ENCODE results near the gene STUB1.
A peak's percentile ranks its signal among the peaks of the same experiment; 100 is the strongest.

STUB1 gene

DNA sequence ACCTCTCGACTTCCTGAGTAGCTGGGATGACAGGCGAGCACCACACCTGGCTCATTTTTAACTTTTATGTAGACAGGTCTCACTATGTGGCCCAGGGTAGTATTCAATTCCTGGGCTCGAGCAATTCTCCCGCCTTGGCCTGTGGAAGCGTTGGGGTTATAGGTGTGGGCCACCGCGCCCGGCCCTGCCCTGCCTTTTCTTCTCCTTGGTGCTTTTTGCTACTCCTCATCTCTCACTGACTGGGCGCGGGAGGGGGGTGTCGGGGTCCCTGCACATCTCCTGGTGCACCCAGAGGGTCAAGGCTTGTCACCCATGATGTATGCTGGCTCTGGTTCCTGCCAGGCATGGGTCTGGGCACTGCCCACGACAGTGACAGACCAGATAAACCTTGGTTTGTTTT, 35.7 kb upstream of the STUB1 start:
- no peak for DNase-seq (ENCODE audit: low spot score)

DNA sequence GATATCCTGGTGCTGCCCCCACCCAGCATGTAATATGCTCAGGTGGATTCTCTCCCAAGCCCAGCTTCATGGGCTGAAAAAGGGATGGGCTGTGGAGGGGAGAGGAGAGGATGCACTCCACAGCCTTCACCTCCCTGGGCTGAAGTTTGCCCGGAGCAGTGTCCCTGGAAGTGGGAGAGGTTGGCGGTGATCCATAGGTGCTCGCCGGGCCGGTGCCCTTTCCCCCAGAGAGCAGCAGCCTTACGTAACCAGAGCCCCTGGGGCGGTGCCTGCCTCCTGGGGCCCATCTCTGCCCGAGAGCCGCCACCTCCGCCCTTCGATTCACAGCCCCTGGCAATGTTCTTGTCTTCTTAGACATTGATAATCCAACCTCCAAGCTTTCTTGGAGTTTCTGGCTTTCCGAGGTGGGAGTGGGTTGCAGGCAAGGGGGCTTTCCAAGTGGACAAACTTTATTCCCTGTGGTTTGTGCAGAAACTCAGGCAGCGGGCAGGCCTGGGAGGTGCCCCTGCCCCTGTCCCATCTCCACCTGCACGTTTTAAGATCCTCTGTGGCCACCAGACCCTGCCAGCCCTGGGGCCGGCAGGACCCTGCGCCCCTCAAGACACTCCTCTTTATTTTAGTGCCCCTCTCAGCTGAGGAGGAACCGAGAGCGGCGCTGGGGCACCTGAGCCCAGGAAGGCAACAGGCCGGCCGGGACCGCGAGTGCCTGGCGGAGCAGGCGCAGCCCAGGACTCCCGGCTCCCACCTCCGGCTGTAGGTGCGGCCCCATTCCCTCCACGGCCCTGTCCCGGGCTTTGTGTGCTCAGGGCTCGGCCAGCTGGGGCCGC, 34.1 kb upstream of the STUB1 start:
- DNase-seq (ENCODE audit: low spot score), result no peak

DNA sequence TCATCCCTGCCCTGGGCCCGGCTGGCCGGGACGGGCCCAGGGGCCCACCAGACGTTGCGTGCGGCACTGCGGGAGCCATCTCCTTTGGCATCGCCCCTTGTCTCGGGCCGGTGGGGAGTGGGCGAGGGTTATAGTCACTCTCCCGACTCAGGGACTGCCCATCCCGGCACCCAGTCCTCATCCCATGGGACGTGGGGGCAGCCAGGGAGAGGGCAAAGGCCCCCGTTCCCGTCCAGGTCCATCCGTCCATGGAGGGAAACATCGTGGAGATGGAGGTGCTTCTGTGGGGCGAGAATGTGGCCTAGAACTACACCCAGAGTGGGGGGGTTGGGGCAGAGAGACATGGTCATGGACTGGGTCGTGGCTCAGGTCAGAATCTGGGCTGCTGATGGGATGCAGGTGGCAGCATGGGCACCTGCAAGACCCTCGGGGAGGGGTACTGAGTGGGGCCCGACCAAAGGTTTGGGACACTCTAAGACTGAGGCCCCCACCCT, 33.5 kb upstream of the STUB1 start:
- DNase-seq (ENCODE audit: low spot score), result no peak

DNA sequence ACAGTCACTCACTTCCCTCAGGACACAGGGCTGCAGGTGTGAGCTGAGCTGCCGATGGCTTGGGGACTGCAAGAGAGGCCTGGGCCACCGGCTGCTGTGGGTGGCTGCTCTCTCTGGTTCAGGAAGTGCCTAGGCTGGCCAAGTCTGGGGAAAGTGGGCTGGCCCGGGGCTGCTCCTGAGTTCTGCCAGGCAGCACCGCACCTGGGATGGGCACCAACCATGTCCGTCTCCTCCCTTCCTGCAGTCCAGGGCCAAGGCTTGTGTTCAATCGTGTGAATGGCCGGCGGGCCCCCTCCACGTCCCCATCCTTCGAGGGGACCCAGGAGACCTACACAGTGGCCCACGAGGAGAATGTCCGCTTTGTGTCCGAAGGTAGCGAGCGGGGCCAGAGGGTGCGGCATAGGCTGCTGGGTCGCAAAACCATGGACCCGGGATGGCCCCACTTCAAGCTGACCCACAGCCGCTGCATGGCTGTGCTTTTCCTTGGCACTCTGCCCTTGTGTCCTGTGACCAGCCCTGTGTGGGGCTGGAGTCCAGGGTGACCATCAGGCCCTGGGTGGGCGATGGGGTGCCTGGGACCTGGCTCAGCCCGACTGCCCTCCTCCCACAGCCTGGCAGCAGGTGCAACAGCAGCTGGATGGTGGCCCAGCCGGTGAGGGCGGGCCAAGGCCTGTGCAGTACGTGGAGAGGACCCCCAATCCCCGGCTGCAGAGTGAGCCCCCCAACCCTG, 32.9 kb upstream of the STUB1 start:
- DNase-seq (ENCODE audit: low spot score), result no peak

DNA sequence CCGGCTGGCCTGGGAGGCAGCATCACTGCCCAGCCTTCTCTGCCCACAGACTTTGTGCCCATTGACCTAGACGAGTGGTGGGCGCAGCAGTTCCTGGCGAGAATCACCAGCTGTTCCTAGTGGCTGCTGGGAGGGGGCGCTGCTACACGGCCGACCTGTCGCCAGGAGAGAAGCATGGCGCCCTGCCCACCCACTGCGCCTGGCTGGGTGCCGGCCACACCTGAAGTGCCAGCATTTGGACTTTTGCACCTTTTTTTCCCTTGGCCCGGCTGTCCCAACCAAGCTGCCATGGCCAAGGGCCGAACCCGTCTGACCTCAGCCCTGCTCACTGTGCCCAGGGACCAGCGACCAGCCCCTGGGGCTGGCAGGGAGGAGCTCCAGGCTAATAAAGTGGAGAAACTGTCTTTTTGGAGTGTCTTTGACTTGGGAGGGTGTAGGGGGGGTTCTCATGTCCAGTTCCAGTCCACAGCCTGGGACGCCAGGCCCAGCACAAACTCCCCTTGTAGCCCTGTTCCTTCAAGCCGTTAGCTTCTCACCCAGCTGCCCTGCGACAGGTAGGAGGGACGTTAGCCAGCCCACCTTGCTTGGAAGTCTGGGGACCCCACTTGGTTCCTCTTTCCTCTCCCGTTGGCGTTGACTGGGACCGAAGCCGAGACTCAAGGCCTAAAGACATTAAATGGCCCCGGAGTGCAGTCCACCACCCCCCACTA, 32.0 kb upstream of the STUB1 start:
- peak; percentile 34 for DNase-seq (ENCODE audit: low spot score)

DNA sequence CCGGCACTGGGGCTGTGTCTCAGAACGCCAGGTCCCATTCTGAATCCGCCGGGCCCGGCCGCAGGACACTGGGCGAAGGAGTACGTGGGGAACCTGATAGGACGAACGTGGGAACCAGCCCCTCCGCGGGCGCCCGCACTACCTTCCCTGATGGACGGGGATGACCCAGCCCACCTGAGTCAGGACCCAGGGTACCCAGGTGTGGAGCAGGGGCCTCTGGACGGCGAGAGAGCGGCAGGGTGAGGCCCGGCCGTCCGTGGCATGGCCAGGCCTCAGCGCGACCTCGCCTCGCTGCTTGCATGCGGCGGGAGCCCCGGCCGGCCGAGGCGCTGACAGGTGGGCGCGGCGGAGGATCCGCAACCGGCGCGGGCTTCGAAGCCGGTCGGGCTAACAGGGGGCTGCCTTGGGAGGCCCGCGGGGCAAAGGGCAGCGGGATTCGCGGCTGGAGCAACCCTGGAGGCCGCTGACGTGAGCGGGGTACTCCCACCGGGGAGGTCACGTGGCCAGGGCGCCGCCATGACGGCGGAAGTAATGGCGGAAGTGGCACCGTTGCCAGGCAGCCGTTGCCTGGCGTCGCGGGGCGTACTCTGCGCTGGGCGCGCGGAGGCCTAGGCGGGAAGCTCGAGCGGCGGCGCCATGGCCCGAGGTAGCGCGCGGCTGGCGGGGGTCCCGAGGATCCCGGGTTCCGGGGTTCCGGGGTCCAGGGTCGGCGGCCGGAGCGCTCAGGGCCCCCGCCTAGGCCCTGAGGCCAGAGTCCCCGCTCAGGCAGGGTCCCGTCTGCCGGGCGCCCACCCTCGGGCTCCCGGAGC, 31.2 kb upstream of the STUB1 start, which contains the start of gene WDR90:
WDR90 (plus strand) TSS at position 585 of the 809 bp plus-strand sequence; CDS start at position 637, 52 bp downstream.
- peak; percentile 97 for DNase-seq (ENCODE audit: low spot score)

DNA sequence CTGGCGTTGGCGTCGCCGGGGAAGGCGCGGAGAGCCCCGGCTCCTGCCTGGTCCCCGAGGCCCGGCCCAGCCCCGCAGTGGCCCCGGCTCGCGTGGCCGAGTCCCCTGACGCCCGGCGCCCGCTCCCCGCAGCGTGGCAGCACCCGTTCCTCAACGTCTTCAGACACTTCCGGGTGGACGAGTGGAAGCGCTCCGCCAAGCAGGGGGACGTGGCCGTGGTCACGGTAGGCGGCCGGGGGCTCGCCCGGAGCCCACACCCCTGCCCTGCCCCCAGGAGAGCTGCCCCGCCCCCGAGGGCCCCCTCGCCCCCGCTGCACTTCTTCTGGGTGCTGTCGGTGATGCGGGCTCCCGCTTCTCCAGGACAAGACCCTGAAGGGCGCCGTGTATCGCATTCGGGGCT, 30.6 kb upstream of the STUB1 start:
- DNase-seq (ENCODE audit: low spot score), result peak; percentile 28

DNA sequence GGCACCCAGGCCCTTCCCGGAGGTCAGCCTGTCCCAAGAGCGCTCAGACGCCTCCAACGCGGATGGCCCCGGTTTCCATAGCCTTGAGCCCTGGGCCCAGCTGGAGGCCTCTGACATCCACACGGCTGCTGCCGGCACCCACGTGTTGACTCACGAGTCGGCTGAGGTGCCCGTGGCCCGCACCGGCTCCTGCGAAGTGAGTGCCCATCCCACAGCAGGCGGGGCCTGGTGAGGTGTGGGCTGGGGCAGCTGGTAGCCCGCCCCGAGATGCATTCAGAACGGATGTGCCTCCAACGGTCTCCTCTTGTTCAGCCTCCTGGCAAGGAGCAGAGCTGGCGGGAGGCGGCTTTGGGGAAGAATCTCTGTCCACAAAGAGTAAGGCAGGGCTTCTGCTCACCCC, 28.4 kb upstream of the STUB1 start:
- DNase-seq (ENCODE audit: low spot score), result no peak

DNA sequence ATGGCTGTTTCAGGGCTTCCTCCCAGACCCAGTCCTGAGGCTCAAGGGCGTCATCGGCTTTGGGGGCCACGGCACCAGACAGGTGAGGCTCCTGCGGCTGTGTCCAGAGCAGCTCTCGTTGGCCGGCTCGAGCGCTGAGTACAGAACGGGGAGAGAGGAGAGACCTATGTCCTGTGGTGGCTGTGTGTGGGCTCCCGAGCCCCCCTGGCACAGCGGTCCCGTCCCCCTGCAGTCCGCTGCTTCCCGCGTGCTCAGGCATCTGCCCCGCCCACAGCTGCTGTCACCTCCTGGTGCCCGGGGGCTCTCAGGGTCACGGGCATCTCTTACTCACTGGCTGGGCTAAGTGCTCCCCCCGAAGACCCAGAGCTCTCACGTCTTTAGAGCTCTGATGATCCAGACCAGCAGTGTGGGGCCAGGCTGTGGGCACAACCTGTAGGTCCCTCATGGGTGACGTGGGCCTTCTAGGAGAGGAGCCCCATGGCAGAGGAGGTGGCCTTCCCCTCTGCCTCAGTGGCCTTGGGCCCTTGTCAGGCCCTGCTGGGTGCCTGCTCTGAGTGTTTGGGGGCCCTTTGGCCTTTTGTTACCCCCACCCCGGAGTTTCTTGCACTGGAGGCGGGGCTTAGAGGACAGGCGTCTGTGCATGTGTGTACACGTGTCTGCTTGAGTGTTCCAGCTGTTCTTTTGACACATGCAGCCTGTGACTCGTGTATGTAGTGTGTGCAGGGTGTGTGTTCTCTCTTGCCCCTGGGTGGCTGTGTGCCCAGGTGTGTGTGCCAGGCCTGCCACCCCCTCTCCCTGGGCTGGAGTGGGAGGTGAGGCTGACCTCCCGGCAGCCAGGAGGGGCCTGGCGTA, 27.5 kb upstream of the STUB1 start:
- DNase-seq (ENCODE audit: low spot score), result no peak

DNA sequence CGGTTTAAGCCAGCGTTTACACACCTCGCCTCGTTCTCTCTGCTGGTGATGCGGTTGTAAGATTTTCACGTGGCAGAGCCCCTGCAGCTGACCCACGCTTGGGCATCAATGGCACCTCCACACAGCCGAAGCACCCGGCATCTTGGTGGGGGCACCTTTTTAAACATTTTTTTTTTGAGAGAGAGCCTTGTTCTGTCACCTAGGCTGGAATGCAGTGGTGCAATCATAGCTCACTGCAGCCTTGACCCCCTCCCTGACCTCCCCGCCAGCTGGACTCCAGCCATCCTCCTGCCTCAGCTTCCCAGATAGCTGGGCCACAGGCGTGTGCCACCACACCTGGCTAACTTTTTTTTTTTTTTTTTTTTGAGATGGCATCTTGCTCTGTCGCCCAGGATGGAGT, 26.2 kb upstream of the STUB1 start:
- DNase-seq (ENCODE audit: low spot score), result no peak

DNA sequence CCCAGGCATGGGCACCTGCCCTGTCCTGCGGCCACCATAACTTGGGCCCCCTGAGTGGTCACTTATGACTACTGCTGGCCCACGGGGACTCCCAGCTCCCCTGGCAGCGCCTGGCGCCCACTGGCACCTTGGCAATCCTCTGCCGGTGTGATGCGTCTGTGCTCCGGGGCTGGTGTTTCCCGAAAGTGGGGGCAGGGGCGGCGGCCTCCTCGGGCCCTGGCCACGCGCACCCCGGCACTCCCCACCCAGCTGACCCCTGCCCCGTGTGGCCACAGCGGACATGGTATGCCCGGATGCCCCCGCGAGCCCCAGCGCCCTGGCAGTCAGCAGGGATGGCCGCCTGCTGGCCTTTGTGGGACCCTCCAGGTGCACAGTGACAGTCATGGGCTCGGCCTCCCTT, 22.7 kb upstream of the STUB1 start:
- DNase-seq (ENCODE audit: low spot score), result no peak

DNA sequence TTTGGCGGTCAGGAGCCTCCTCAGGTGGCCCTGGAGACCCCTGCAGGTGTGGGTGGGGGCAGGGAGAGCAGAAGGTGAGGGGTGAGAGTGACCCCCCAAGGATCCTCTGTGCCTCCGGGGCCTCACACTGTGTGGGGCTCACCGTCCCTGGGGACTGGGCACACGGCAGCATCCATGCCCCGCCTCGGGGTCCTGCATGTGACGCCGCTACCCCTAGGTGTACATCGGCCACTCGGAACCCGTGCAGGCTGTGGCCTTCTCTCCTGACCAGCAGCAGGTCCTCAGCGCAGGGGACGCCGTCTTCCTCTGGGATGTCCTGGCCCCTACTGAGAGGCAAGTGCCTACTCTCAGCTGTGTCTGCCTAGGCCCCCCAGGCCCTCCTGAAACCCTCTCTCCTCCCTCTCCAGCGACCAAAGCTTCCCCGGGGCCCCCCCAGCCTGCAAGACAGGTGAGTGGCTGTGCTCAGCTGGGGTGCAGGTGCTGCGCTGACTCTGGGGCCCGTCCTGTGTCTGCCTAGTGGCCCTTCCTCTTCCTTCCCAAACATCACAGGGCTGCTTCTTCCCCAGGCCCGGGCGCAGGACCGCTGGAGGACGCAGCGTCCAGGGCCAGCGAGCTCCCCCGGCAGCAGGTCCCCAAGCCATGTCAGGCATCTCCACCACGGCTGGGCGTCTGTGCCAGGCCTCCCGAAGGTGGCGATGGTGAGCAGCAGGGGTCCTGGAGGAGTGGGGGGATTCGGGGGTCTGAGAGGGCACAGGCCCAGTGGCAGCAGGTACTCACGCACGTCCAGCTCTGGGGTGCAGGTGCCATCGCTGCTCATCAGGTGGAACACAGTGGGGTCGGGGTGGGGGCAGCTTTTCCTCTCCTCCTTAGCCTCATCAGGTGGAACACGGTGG, 21.3 kb upstream of the STUB1 start:
- no peak for DNase-seq (ENCODE audit: low spot score)

DNA sequence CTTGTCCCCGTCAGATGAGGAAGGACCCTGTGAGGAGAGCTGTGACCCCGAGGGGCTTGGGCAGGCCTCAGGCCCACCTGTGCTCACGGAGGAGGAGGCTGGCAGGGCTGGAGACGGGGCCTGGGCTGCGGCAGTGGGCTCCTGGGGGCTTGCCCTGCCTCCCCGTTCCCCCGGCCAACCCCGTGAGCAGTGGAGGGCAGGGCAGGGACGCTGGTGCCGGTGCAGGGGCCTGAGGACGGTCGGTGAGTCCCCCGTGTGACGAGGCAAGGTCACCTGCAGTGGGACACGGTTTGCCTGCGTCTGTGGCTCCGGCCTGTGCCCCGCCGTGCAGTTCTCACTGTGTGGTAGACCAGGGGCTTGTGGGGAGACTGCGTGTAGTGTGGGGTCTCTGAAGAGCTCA, 20.6 kb upstream of the STUB1 start:
- no peak for DNase-seq (ENCODE audit: low spot score)

DNA sequence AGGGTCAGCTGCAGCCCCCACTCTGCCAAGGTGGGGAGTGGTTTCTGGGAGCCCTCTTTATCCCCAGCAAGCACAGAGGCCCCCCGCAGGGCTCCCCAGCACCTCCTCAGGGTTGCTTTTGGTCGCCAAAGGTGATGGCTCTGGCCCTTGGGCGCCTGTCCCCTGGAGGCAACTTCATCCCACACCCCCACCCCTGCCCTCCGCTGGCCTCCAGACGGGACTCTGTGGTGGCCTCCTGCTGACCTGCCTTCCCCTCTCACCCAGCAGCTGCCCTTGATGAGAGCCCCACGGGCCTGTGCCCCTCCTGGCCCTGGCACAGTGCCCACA, 20.1 kb upstream of the STUB1 start:
- DNase-seq (ENCODE audit: low spot score), result no peak

DNA sequence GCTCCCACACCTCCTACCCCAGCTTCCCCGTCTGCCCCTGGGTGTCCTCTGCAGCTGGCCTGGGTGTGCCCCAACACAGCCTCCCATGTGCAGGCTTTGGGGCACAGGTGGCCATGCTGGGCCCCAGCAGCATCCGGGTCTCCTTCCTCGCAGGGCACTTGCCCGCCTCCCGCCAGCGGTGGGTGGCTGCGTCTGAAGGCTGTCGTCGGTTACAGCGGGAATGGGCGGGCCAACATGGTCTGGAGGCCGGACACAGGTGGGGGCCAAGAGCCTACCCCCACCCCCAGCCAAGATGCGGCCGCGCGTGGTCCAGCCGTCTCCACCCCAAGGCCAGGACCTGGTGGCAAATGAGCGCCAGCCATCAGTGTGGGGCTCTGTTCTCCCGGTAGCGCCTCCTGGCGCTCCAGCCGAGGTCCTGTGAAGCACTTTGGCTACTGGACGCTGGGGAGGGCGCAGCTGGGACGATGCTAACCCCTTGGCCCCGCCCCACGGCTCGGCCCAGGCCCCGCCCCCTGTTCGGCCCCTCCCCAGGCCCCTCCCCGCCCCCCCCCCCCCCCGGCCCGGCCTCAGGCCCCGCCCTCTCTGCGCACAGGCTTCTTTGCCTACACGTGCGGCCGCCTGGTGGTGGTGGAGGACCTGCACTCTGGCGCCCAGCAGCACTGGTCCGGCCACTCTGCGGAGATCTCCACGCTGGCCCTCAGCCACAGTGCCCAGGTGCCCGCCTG, 19.6 kb upstream of the STUB1 start:
- DNase-seq (ENCODE audit: low spot score), result peak; percentile 98

DNA sequence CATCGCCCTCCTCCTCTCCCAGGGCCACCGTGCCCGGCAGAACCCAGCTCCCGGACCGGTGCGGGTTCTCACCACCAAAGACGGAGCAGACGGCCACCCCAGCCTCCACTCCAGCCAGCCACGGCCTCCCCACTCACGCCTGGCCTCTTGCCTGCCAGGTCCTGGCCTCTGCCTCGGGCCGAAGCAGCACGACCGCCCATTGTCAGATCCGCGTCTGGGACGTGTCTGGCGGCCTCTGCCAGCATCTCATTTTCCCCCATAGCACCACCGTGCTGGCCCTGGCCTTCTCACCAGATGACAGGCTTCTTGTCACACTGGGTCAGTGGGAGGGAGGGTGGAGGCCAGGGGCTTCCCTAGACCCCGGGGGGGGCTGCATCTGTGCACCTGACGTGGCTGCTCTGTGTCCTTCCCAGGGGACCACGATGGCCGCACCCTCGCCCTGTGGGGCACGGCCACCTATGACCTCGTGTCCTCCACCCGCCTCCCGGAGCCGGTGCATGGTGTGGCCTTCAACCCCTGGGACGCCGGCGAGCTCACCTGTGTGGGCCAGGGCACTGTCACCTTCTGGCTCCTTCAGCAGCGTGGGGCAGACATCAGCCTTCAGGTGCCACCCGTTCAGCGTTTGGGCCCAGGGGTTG, 18.9 kb upstream of the STUB1 start:
- DNase-seq (ENCODE audit: low spot score), result no peak

DNA sequence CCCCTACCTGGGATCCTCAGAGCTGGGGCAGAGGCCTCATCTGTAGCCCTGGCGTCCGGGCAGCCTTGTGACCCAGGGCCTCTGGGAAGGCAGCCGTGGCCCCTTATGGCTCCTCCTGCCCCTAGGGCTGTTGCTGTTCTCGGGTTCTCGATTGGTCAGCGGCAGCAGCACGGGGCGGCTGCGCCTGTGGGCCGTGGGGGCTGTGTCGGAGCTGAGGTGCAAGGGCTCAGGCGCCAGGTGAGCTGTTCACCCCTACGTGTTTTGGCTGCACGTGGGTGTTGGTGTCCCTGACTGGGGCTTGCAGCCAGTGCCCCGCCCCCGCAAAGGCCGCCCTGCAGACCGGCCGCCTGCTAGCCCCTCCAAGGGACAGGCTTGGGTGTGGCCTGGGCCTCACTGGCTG, 18.1 kb upstream of the STUB1 start:
- DNase-seq (ENCODE audit: low spot score), result no peak

DNA sequence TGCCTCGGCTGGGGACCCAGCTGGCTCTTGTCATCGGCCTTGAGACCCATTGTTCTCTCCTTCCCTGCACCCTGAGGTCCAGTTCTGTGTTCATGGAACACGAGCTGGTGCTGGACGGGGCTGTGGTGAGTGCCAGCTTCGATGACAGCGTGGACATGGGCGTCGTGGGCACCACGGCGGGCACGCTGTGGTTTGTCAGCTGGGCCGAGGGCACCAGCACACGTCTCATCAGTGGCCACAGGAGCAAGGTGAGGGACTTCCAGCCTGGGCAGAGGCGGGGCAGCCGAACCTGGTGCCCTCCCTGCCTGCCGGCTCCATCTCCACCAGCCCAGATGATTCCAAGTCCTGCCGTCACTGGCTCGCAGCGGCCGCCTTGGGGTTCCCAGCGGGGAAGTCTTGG, 17.6 kb upstream of the STUB1 start:
- DNase-seq (ENCODE audit: low spot score), result no peak

DNA sequence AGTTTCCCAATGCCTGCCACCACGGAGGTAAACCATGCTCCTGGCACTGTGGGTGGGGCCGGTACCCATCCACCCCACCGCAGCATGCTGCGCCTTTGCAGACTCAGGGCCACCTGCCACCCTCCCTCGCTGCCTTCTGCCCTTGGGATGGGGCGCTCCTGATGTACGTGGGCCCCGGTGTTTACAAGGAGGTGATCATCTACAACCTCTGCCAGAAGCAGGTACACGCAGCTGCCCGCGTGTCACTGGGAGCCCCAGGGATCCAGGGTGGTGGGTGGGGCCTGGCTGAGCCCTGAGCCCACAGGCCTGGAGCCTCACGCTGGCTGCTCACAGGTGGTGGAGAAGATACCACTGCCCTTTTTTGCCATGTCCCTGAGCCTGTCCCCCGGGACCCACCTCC, 13.6 kb upstream of the STUB1 start:
- no peak for DNase-seq (ENCODE audit: low spot score)
